ENCODE measurements around the gene GRIK3.
A peak's percentile ranks its signal among the peaks of the same experiment; 100 is the strongest.

The GRIK3 gene

GRCh38 chr1:36971852-36972618 lies 62.3 kb downstream of the GRIK3 start:
- DNase-seq (ENCODE audit: insufficient read length, low spot score) (peak; percentile 52), FAIRE-seq (no peak)
- no peak for TF ChIP-seq CTCF (IDR thresholded peaks at IDR 0.05; ENCODE audit: insufficient read depth, missing control alignments)

- no peak for DNase-seq (ENCODE audit: insufficient read length, low spot score)
- TF ChIP-seq CTCF (IDR thresholded peaks at IDR 0.05; ENCODE audit: insufficient read depth, missing control alignments): no peak
- no peak for FAIRE-seq
Measured at GRCh38 chr1:36968730-36969129, 65.6 kb downstream of the GRIK3 start.

- FAIRE-seq (no peak), DNase-seq (ENCODE audit: insufficient read length, low spot score) (no peak)
- TF ChIP-seq CTCF (IDR thresholded peaks at IDR 0.05; ENCODE audit: insufficient read depth, missing control alignments): no peak
Measured at GRCh38 chr1:36966242-36966641, 68.1 kb downstream of the GRIK3 start.

- no peak for TF ChIP-seq CTCF (IDR thresholded peaks at IDR 0.05; ENCODE audit: insufficient read depth, missing control alignments)
- no peak for DNase-seq (ENCODE audit: insufficient read length, low spot score)
- FAIRE-seq: peak; percentile 90
Measured at GRCh38 chr1:36965275-36966159, 68.8 kb downstream of the GRIK3 start.

- DNase-seq (ENCODE audit: insufficient read length, low spot score) (no peak), FAIRE-seq (peak; percentile 92)
- TF ChIP-seq CTCF (IDR thresholded peaks at IDR 0.05; ENCODE audit: insufficient read depth, missing control alignments): no peak
Measured at GRCh38 chr1:36964830-36965229, 69.5 kb downstream of the GRIK3 start.

GRCh38 chr1:36963006-36963405 lies 71.3 kb downstream of the GRIK3 start:
- no peak for TF ChIP-seq CTCF (IDR thresholded peaks at IDR 0.05; ENCODE audit: insufficient read depth, missing control alignments)
- FAIRE-seq (no peak), DNase-seq (ENCODE audit: insufficient read length, low spot score) (no peak)
